T-helper 2 cell treated with Interferon-gamma antibody and Interleukin-4, amounts not matched to agents 5 μg/mL and 100 μg/mL, for 36 hours (primary cell): ENCODE data around the gene KAT8.

Experiments
- DNase-seq: peaks from one replicate; pipeline ENCODE4 v3.0.0; 2021; ENCODE audit warnings: low spot score
- H3K27ac Mint-ChIP-seq: one replicate; pipeline ENCODE4 v1.8.0; 2021; ENCODE audit warnings: mild to moderate bottlenecking, mixed read lengths
- H3K27me3 Mint-ChIP-seq: one replicate; pipeline ENCODE4 v1.8.0; 2021; ENCODE audit warnings: low read depth, mixed read lengths
- H3K36me3 Mint-ChIP-seq: one replicate; pipeline ENCODE4 v1.8.0; 2021; ENCODE audit warnings: low read depth, mixed read lengths
- H3K4me1 Mint-ChIP-seq: one replicate; pipeline ENCODE4 v1.8.0; 2021; ENCODE audit warnings: low read depth, mixed read lengths
- H3K4me3 Mint-ChIP-seq: one replicate; pipeline ENCODE4 v1.8.0; 2022; ENCODE audit warnings: mild to moderate bottlenecking, moderate library complexity, mixed read lengths
- H3K9me3 Mint-ChIP-seq: one replicate; pipeline ENCODE4 v1.8.0; 2021; ENCODE audit warnings: mixed read lengths

The KAT8 gene

GRCh38 chr16:31117384-31118222 is at the start of gene KAT8:
Gene KAT8, plus strand, starts transcription at chr16:31117664. Its CDS starts 18 bp downstream, at chr16:31117682.
- Mint-ChIP-seq H3K27me3 (no peaks in the 10 kb centered on the region), H3K9me3 (no peaks in the 10 kb centered on the region), H3K27ac (peak within 1 kb of the TSS; percentile 87), H3K4me1 (peaks cover 18% of the 10 kb centered on the region), H3K36me3 (peaks cover 21% of the 10 kb centered on the region), H3K4me3 (peak within 1 kb of the TSS; percentile 86)
- DNase-seq: peak; percentile 97

- Mint-ChIP-seq H3K36me3 (peaks cover 19% of the 10 kb centered on the region), H3K27ac (peak overlapping the region; percentile 95), H3K27me3 (no peaks in the 10 kb centered on the region), H3K9me3 (no peaks in the 10 kb centered on the region), H3K4me1 (peaks cover 25% of the 10 kb centered on the region), H3K4me3 (peak overlapping the region; percentile 99)
- DNase-seq: no peak
These were observed 45.6 kb upstream of the KAT8 start for GRCh38 chr16:31071861-31072260.

- DNase-seq: peak; percentile 37
- peak overlapping the region; percentile 95 for H3K27ac Mint-ChIP-seq
- H3K36me3 Mint-ChIP-seq: peaks cover 22% of the 10 kb centered on the region
These were observed 44.8 kb upstream of the KAT8 start for GRCh38 chr16:31072540-31073141.

GRCh38 chr16:31073142-31073969 is 44.1 kb upstream of the KAT8 start:
- peaks cover 25% of the 10 kb centered on the region for H3K4me1 Mint-ChIP-seq

More at GRCh38 chr16:31072540-31073141, 44.8 kb upstream of the KAT8 start:
- Mint-ChIP-seq H3K27me3 (no peaks in the 10 kb centered on the region), H3K4me3 (peak overlapping the region; percentile 99), H3K9me3 (no peaks in the 10 kb centered on the region), H3K4me1 (peaks cover 25% of the 10 kb centered on the region)

GRCh38 chr16:31073970-31074813 is 43.3 kb upstream of the KAT8 start, which contains the start of the genes ZNF646 and ZNF668:
Gene ZNF646, plus strand, starts transcription at chr16:31074422. Its CDS starts 1,903 bp downstream, at chr16:31076325.
Gene ZNF668, minus strand, starts transcription at chr16:31074240. Its CDS starts 9,781 bp downstream, at chr16:31064459.
- peak; percentile 99 for DNase-seq
- H3K9me3 Mint-ChIP-seq: no peaks in the 10 kb centered on the region
- no peaks in the 10 kb centered on the region for H3K27me3 Mint-ChIP-seq
- peaks cover 32% of the 10 kb centered on the region for H3K36me3 Mint-ChIP-seq
- H3K27ac Mint-ChIP-seq: peak within 1 kb of the TSS; percentile 96
- H3K4me3 Mint-ChIP-seq: peak within 1 kb of the TSS; percentile 99
- H3K4me1 Mint-ChIP-seq: peaks cover 24% of the 10 kb centered on the region

More at GRCh38 chr16:31073142-31073969, 44.1 kb upstream of the KAT8 start:
- peak; percentile 89 for DNase-seq
- H3K9me3 Mint-ChIP-seq: no peaks in the 10 kb centered on the region
- H3K4me3 Mint-ChIP-seq: peak overlapping the region; percentile 99
- H3K27me3 Mint-ChIP-seq: no peaks in the 10 kb centered on the region
- peaks cover 25% of the 10 kb centered on the region for H3K36me3 Mint-ChIP-seq
- H3K27ac Mint-ChIP-seq: peak overlapping the region; percentile 96

GRCh38 chr16:31074814-31075183 is 42.7 kb upstream of the KAT8 start:
- Mint-ChIP-seq H3K9me3 (no peaks in the 10 kb centered on the region), H3K4me3 (peak overlapping the region; percentile 95), H3K4me1 (peaks cover 22% of the 10 kb centered on the region), H3K36me3 (peaks cover 37% of the 10 kb centered on the region), H3K27me3 (no peaks in the 10 kb centered on the region), H3K27ac (peak overlapping the region; percentile 96)
- DNase-seq: no peak

- H3K36me3 Mint-ChIP-seq: peaks cover 45% of the 10 kb centered on the region
- H3K27me3 Mint-ChIP-seq: no peaks in the 10 kb centered on the region
- no peak for DNase-seq
- peaks cover 22% of the 10 kb centered on the region for H3K4me1 Mint-ChIP-seq
- H3K27ac Mint-ChIP-seq: no peak overlapping the region
- no peaks in the 10 kb centered on the region for H3K9me3 Mint-ChIP-seq
- H3K4me3 Mint-ChIP-seq: peak overlapping the region; percentile 38
These were observed 41.1 kb upstream of the KAT8 start for GRCh38 chr16:31076319-31076718.

GRCh38 chr16:31077024-31077423 is 40.4 kb upstream of the KAT8 start:
- H3K4me3 Mint-ChIP-seq: no peak overlapping the region
- H3K36me3 Mint-ChIP-seq: peaks cover 48% of the 10 kb centered on the region
- no peaks in the 10 kb centered on the region for H3K27me3 Mint-ChIP-seq
- peaks cover 17% of the 10 kb centered on the region for H3K4me1 Mint-ChIP-seq
- no peak overlapping the region for H3K27ac Mint-ChIP-seq
- DNase-seq: no peak
- no peaks in the 10 kb centered on the region for H3K9me3 Mint-ChIP-seq

- H3K4me3 Mint-ChIP-seq: no peak overlapping the region
- DNase-seq: no peak
- H3K27me3 Mint-ChIP-seq: no peaks in the 10 kb centered on the region
- H3K36me3 Mint-ChIP-seq: peaks cover 45% of the 10 kb centered on the region
- H3K9me3 Mint-ChIP-seq: no peaks in the 10 kb centered on the region
- H3K27ac Mint-ChIP-seq: no peak overlapping the region
- H3K4me1 Mint-ChIP-seq: peaks cover 13% of the 10 kb centered on the region
These were observed 39.7 kb upstream of the KAT8 start for GRCh38 chr16:31077592-31078396.

- Mint-ChIP-seq H3K27ac (no peak overlapping the region), H3K36me3 (peaks cover 45% of the 10 kb centered on the region), H3K9me3 (no peaks in the 10 kb centered on the region), H3K4me1 (peaks cover 13% of the 10 kb centered on the region), H3K4me3 (no peak overlapping the region), H3K27me3 (no peaks in the 10 kb centered on the region)
- no peak for DNase-seq
These were observed 38.7 kb upstream of the KAT8 start for GRCh38 chr16:31078597-31079341.

- Mint-ChIP-seq H3K27me3 (no peaks in the 10 kb centered on the region), H3K4me3 (no peak overlapping the region), H3K27ac (no peak overlapping the region), H3K36me3 (peaks cover 45% of the 10 kb centered on the region), H3K9me3 (no peaks in the 10 kb centered on the region), H3K4me1 (peaks cover 13% of the 10 kb centered on the region)
- DNase-seq: no peak
These were observed 38.0 kb upstream of the KAT8 start for GRCh38 chr16:31079342-31079944.
